Ovary (tissue), 3 donors: ENCODE measurements around the gene LTB4R2.
A peak's percentile ranks its signal among the peaks of the same experiment; 100 is the strongest.

Experiments used
- CTCF ChIP-seq, 3 donors: fragments of 450-650 bp in 2 of 3; fragments of 200-600 bp in 1 of 3; IDR thresholded peaks; one replicate each; pipeline versions ENCODE4 v1.5.1 to v1.8.0; 2016 to 2022; ENCODE audit warnings: antibody characterized with exemption in 3 of 3, mild to moderate bottlenecking in 1 of 3
- POLR2A ChIP-seq: fragments of 450-650 bp; IDR thresholded peaks from one replicate; pipeline ENCODE4 v1.6.1; 2017; ENCODE audit warnings: antibody characterized with exemption, mild to moderate bottlenecking, moderate library complexity
- donor health status: DM: no; HTN: no; CAD: no.

GRCh38 chr14:24307575-24308341 lies 2.2 kb upstream of the LTB4R2 start, which contains the start of gene CIDEB:
- peak; percentile 62 to 78 (median 65) for TF ChIP-seq CTCF (IDR thresholded peaks at IDR 0.05)
- TF ChIP-seq POLR2A = no peak
